Measurements from ENCODE around the gene ESPNL. TPM values are rescaled to one million over a fixed set of nuclear protein-coding genes. Genes with fewer than 3 reads are reported as not detected.
"Not testable (repeated sequence)": the region's sequence is repeated elsewhere in the genome, so short reads cannot be mapped to it uniquely, and the experiment has no call there.

ESPNL gene
- under 1 TPM in 1 of 2 donors, not detected in 1; 0.05 TPM for total RNA-seq
- 0.08 to 0.12 reads per million in 2 donors for total RNA-seq

DNA sequence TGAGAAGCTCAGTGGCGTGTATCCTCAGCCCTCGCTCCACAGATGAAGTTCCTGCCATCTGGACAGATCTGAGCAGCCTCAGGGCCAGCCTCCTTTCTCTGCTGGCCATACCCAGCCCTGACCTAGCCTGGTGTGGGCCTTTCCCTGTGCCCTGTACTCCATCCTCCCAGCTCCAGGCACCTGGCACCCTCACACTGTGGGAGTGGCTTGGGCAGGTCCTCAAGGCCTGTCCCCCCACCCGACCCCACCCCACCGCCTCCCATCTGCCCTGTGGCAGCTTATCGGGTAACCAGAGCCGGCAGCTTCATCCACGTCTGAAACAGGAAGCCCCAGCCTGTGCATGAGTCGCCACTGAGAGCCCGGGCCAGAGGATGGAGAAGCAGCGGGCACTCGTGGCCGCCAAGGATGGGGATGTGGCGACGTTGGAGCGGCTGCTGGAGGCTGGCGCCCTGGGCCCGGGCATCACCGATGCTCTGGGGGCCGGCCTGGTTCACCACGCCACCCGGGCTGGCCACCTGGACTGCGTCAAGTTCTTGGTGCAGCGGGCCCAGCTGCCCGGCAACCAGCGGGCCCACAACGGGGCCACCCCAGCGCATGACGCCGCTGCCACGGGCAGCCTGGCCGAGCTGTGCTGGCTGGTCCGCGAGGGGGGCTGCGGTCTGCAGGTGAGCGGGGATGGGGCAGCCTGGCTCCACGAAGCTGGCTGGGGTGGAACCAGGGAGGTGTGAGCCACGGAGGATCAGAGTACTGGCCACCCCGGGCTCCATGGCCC is at the start of gene ESPNL:
ESPNL (plus strand) TSS at position 292 of the 772 bp plus-strand sequence; CDS start at position 372, 80 bp downstream.
- ATAC-seq = no peak
- Mint-ChIP-seq H3K4me1 (no peaks in the 10 kb centered on the region), H3K27me3 (no peaks in the 10 kb centered on the region), H3K4me3 (peak within 1 kb of the TSS; percentile 15), H3K27ac (no peak within 1 kb of the TSS), H3K36me3 (ENCODE audit: low read depth) (no peaks in the 10 kb centered on the region)
- no peaks in the 10 kb centered on the region for H3K9me3 ChIP-seq (ENCODE audit: control insufficient read depth, low read length, poor library complexity, severe bottlenecking)
- DNase-seq = no peak

DNA sequence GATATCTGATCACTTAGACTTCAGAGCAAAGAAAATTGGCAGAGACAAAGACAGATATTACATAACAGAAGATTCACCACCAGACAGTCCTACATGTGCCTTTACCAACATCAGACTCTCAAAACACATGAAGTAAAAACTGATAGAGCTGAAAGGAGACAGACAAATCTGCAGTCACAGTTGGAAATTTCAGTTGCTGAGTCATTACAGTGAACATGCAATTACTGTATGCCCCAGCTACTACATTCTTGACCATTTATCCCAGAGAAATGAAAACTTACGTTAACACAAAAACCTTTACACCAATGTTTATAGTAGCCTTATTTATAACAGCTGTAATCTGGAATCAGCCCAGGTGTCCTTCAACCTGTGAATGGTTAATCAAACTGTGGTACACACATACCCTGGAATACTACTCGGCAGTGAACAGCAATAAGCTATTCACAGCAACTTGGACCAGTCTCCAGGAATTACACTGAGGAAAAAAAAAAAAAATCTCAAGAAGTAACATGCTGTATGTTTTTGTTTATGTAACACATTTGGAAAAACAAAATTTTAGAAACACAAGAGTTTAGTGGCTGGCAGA is 46.9 kb upstream of the ESPNL start:
- Mint-ChIP-seq H3K27me3 (peaks cover 28% of the 10 kb centered on the region), H3K4me3 (no peak overlapping the region), H3K27ac (no peak overlapping the region), H3K36me3 (ENCODE audit: low read depth) (no peaks in the 10 kb centered on the region), H3K4me1 (peaks cover 4% of the 10 kb centered on the region)
- ATAC-seq (no peak), DNase-seq (no peak)
- H3K9me3 ChIP-seq (ENCODE audit: control insufficient read depth, low read length, poor library complexity, severe bottlenecking) = no peaks in the 10 kb centered on the region

- H3K27ac Mint-ChIP-seq = no peak overlapping the region
- peak overlapping the region; percentile 1 for H3K4me3 Mint-ChIP-seq
- no peaks in the 10 kb centered on the region for H3K36me3 Mint-ChIP-seq (ENCODE audit: low read depth)
- peaks cover 28% of the 10 kb centered on the region for H3K27me3 Mint-ChIP-seq
- H3K4me1 Mint-ChIP-seq = peaks cover 10% of the 10 kb centered on the region
- H3K9me3 ChIP-seq (ENCODE audit: control insufficient read depth, low read length, poor library complexity, severe bottlenecking) = no peaks in the 10 kb centered on the region
- DNase-seq = no peak
- no peak for ATAC-seq
Observed at GRCh38 chr2:238055841-238056240, 44.3 kb upstream of the ESPNL start.

DNA sequence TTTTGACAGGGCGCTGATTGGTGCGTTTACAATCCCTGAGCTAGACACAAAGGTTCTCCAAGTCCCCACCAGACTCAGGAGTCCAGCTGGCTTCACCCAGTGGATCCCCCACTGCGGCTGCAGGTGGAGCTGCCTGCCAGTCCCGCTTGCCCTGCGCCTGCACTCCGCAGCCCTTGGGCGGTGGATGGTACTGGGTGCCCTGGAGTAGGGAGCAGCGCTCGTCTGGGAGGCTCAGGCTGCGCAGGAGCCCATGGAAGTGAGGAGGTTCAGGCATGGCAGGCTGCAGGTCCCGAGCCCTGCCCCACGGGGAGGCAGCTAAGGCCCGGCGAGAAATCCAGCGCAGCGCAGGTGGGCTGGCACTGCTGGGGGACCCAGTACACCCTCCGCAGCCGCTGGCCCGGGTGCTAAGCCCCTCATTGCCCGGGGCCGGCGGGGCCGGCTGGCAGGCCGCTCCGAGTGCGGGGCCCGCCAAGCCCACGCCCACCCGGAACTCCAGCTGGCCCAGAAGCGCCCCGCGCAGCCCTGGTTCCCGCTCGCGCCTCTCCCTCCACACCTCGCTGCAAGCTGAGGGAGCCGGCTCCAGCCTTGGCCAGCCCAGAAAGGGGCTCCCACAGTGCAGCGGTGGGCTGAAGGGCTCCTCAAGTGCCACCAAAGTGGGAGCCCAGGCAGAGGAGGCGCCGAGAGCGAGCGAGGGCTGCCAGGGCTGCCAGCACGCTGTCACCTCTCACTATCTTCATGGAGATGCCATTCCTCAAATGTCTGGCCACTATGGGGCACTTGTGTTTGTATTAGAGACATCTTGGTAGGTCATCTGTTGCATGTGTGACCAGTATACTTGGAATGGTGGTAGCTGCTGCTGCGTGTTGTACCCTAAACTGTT is 42.2 kb upstream of the ESPNL start:
- H3K27ac Mint-ChIP-seq; H3K36me3 Mint-ChIP-seq (ENCODE audit: low read depth); H3K4me3 Mint-ChIP-seq; DNase-seq; ATAC-seq; H3K9me3 ChIP-seq (ENCODE audit: control insufficient read depth, low read length, poor library complexity, severe bottlenecking): not testable (repeated sequence)
- peaks cover 28% of the 10 kb centered on the region for H3K27me3 Mint-ChIP-seq
- peaks cover 19% of the 10 kb centered on the region for H3K4me1 Mint-ChIP-seq

DNA sequence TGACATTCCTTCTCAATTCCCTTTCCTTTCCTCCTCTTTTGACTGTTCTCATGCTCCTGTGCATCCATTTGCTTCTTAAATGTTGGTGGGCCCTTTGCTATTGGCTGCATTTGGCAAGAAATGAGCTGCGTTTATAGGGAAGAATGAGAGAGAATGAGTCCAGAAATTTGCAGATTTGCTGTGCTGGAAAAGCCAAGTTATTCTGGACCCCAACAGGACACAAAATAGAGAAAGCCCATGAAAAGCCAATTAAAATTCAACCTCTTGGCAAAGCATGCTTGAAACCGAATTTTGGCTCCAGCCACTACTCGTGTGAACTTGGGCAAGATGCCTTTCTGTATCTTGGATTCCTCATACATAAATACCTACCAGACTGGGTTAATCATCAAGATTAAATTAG is 40.6 kb upstream of the ESPNL start:
- H3K27me3 Mint-ChIP-seq = peaks cover 23% of the 10 kb centered on the region
- no peaks in the 10 kb centered on the region for H3K9me3 ChIP-seq (ENCODE audit: control insufficient read depth, low read length, poor library complexity, severe bottlenecking)
- peak overlapping the region; percentile 93 for H3K27ac Mint-ChIP-seq
- DNase-seq = no peak
- no peaks in the 10 kb centered on the region for H3K36me3 Mint-ChIP-seq (ENCODE audit: low read depth)
- no peak for ATAC-seq
- peak overlapping the region; percentile 95 for H3K4me3 Mint-ChIP-seq
- peaks cover 24% of the 10 kb centered on the region for H3K4me1 Mint-ChIP-seq

- Mint-ChIP-seq H3K4me1 (peaks cover 24% of the 10 kb centered on the region), H3K4me3 (peak overlapping the region; percentile 95), H3K27me3 (peaks cover 23% of the 10 kb centered on the region), H3K27ac (peak overlapping the region; percentile 93), H3K36me3 (ENCODE audit: low read depth) (no peaks in the 10 kb centered on the region)
- DNase-seq = no peak
- H3K9me3 ChIP-seq (ENCODE audit: control insufficient read depth, low read length, poor library complexity, severe bottlenecking) = no peaks in the 10 kb centered on the region
- ATAC-seq = no peak
Observed at GRCh38 chr2:238060096-238060541, 40.0 kb upstream of the ESPNL start.

DNA sequence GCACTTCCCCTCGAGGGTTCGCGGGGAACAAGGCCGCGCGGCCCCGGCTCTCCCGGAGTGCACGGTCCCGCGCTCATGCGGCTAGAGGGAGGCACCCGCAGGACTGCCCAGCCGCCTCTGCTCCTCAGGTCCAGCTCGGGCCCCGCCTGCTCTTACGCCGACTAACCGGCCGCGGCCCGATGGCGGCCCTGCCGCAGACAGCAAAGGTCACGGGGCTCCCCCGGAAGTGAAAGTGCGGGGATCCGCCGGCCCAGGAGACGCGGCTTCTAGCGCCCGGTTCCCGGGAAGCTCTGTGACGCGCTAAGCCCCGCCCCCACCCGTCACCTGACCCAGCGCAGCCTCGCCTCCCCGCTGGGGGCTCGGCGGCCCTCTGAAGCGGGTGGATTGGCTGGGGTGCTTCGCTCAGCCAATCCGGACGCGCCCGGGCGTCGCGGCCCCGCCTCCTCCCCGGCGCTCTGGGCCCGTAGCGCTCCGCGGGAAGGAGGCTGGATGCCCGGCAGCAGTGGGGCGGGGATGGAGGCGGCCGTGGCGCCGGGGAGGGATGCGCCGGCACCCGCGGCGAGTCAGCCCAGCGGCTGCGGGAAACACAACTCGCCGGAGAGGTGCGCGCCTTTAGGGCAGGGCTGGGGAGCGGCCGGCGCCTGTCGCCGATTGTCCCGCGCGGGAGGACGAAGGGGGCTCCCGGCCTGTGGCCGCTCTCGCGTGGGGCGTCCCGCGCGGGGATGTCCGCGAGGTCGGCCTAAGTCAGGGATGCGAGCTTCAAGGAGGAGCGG is 39.4 kb upstream of the ESPNL start, which contains the start of gene SCLY:
SCLY (plus strand) TSS at position 460 of the 773 bp plus-strand sequence; CDS start at position 514, 54 bp downstream.
- H3K27ac Mint-ChIP-seq = peak within 1 kb of the TSS; percentile 93
- no peaks in the 10 kb centered on the region for H3K9me3 ChIP-seq (ENCODE audit: control insufficient read depth, low read length, poor library complexity, severe bottlenecking)
- no peaks in the 10 kb centered on the region for H3K36me3 Mint-ChIP-seq (ENCODE audit: low read depth)
- H3K4me3 Mint-ChIP-seq = peak within 1 kb of the TSS; percentile 95
- H3K4me1 Mint-ChIP-seq = peaks cover 24% of the 10 kb centered on the region
- ATAC-seq = peak; percentile 97
- peaks cover 18% of the 10 kb centered on the region for H3K27me3 Mint-ChIP-seq
- peak; percentile 85 to 98 (median 97) for DNase-seq

- Mint-ChIP-seq H3K27ac (peak overlapping the region; percentile 93), H3K4me3 (peak overlapping the region; percentile 95), H3K4me1 (peaks cover 24% of the 10 kb centered on the region), H3K36me3 (ENCODE audit: low read depth) (no peaks in the 10 kb centered on the region), H3K27me3 (peaks cover 10% of the 10 kb centered on the region)
- DNase-seq (no peak), ATAC-seq (peak; percentile 5)
- H3K9me3 ChIP-seq (ENCODE audit: control insufficient read depth, low read length, poor library complexity, severe bottlenecking) = no peaks in the 10 kb centered on the region
Observed at GRCh38 chr2:238061315-238062202, 38.6 kb upstream of the ESPNL start.

DNA sequence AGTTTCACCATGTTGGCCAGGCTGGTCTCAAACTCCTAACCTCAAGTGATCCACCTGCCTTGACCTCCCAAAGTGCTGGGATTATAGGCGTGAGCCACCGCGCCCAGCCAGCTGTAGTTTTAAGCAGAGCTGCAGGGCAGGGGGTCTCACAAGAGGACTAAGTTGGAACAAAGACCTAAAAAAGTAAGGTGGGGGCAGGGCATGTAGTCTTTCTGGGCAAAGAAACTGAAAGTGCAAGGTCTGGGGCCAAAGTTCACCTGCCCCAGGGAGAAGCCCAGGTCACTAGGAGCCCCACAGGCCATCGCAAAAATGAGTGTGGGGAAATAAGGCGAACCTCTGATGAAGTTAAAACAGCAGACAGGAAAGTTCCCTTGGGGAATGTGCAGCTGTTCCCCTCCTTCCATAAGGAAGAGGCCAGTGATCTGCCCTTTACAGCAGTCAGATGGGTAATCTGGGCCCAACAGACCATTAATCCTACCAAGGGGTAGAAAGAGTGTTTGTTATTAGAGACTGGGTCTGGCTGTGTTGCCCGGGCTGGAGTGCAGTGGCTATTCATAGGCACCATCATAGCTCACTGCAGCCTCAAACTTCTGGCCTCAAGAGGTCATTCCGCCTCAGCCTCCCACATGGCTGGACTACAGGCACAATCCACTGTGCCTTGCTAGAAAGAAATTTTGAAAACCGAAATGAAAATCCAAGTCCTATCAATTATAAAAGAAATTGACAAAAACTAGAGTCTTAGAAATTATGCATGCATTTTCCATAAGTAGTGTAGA is 36.5 kb upstream of the ESPNL start:
- Mint-ChIP-seq H3K36me3 (ENCODE audit: low read depth) (no peaks in the 10 kb centered on the region), H3K27me3 (no peaks in the 10 kb centered on the region), H3K4me3 (no peak overlapping the region), H3K4me1 (peaks cover 22% of the 10 kb centered on the region), H3K27ac (peak overlapping the region; percentile 14)
- DNase-seq = no peak
- H3K9me3 ChIP-seq (ENCODE audit: control insufficient read depth, low read length, poor library complexity, severe bottlenecking) = no peaks in the 10 kb centered on the region
- no peak for ATAC-seq

- DNase-seq (no peak), ATAC-seq (no peak)
- no peaks in the 10 kb centered on the region for H3K27me3 Mint-ChIP-seq
- H3K4me1 Mint-ChIP-seq = peaks cover 26% of the 10 kb centered on the region
- no peaks in the 10 kb centered on the region for H3K36me3 Mint-ChIP-seq (ENCODE audit: low read depth)
- no peak overlapping the region for H3K27ac Mint-ChIP-seq
- H3K9me3 ChIP-seq (ENCODE audit: control insufficient read depth, low read length, poor library complexity, severe bottlenecking) = no peaks in the 10 kb centered on the region
- H3K4me3 Mint-ChIP-seq = no peak overlapping the region
Observed at GRCh38 chr2:238064376-238064775, 35.8 kb upstream of the ESPNL start.

DNA sequence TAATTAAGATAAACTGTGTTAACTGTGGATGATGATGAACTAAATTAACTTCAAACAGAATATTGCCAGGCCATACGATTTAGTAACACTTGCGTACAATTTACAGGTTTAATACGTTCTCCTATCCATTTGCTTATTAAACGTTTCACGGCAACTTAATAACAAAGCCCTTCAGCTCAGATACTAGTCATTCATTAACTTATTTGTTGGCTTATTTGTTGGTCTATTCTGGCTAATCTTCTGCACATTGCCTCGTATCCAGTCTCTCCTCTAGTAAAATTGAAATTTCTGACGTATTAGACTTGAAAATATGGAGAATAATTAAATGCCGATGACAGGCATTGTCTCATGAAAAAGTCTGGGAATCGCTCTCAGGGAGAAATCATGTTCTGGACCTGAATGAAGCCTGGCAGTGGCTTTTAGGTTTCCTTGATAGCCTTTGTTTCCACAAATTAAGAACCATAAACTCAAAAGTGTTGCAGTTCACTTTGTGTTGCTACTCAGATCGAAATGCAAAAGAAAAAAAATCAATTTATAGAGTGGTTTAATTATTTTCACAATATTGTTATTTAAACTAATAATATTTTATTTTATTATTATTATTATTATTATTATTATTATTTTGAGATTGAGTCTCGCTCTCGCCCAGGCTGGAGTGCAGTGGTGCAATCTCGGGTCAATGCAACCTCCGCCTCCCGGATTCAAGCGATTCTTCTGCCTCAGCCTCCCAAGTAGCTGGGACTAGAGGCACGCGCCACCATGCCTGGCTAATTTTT is 34.9 kb upstream of the ESPNL start:
- H3K4me3 Mint-ChIP-seq = no peak overlapping the region
- H3K27ac Mint-ChIP-seq = no peak overlapping the region
- no peaks in the 10 kb centered on the region for H3K36me3 Mint-ChIP-seq (ENCODE audit: low read depth)
- DNase-seq (no peak), ATAC-seq (no peak)
- no peaks in the 10 kb centered on the region for H3K9me3 ChIP-seq (ENCODE audit: control insufficient read depth, low read length, poor library complexity, severe bottlenecking)
- peaks cover 26% of the 10 kb centered on the region for H3K4me1 Mint-ChIP-seq
- H3K27me3 Mint-ChIP-seq = no peaks in the 10 kb centered on the region
